H1 (cell line): ENCODE data around the gene DTWD2. TPM values are rescaled to one million over a fixed set of nuclear protein-coding genes. Genes with fewer than 3 reads are reported as not detected.
"Not testable (repeated sequence)": the region's sequence is repeated elsewhere in the genome, so short reads cannot be mapped to it uniquely, and the experiment has no call there.

Experiments used
- CTCF ChIA-PET: fragments of 300-600 bp; sonication (Branson Sonifier 250); formaldehyde crosslinking; loops from one replicate; lab custom pipeline; 2021; ENCODE audit not compliant: partially characterized antibody; lab: Charles Lee
- POLR2A ChIA-PET: fragments of 300-600 bp; sonication (Branson Sonifier 250); formaldehyde crosslinking; loops from one replicate; lab custom pipeline; 2021; ENCODE audit warnings: inconsistent platforms; ENCODE audit not compliant: partially characterized antibody; lab: Charles Lee
- DNase-seq, 2 experiments: peaks; one replicate each; pipeline versions ENCODE4 v3.0.0 to v3.0.0-alpha.2; 2010 to 2022; ENCODE audit warnings: low spot score in 2 of 2, low read depth in 1 of 2, mixed read lengths in 1 of 2
- FAIRE-seq: peaks from 2 replicates; lab custom pipeline; 2011; peaks lifted over from hg19 to GRCh38; lab: Jason Lieb, UNC
- H2AFZ ChIP-seq: 2 replicates; pipeline ENCODE4 v1.8.1; 2012; ENCODE audit warnings: low read length, inconsistent platforms
- H2AK5ac ChIP-seq: 2 replicates; pipeline ENCODE4 v1.6.1; 2013; ENCODE audit warnings: low read depth, low read length
- H2BK120ac ChIP-seq: replicated peaks from 2 replicates; pipeline ENCODE3; 2013; ENCODE audit warnings: low read depth, low read length, inconsistent platforms
- H2BK12ac ChIP-seq: 2 replicates; pipeline ENCODE4 v1.6.1; 2013; ENCODE audit warnings: low read depth, low read length
- H2BK15ac ChIP-seq: 2 replicates; pipeline ENCODE4 v1.6.1; 2013; ENCODE audit warnings: low read length
- H2BK20ac ChIP-seq: 2 replicates; pipeline ENCODE4 v1.6.1; 2013; ENCODE audit warnings: low read length
- H2BK5ac ChIP-seq: 2 replicates; pipeline ENCODE4 v1.6.1; 2013; ENCODE audit warnings: low read depth, low read length
- H3K14ac ChIP-seq: 2 replicates; pipeline ENCODE4 v1.6.1; 2013; ENCODE audit warnings: inconsistent platforms; ENCODE audit not compliant: insufficient read length
- H3K18ac ChIP-seq: 2 replicates; pipeline ENCODE4 v1.6.1; 2013; ENCODE audit warnings: low read length; ENCODE audit errors: extremely low read depth
- H3K23ac ChIP-seq: 2 replicates; pipeline ENCODE4 v1.6.1; 2013; ENCODE audit warnings: inconsistent platforms; ENCODE audit not compliant: insufficient read length
- H3K23me2 ChIP-seq: 2 replicates; pipeline ENCODE4 v1.6.1; 2013; ENCODE audit warnings: low read depth, low read length
- H3K27ac ChIP-seq: 2 replicates; pipeline ENCODE4 v1.6.1; 2011; ENCODE audit warnings: low read depth, low read length, inconsistent platforms
- H3K27me3 ChIP-seq, 4 experiments: replicated peaks in 1 of 4; 1 replicate in 1 of 4; 2 replicates in 3 of 4; pipeline versions ENCODE4 v1.6.1 to v1.8.1; 2011 to 2013; ENCODE audit warnings: low read length in 3 of 4, mild to moderate bottlenecking in 3 of 4, inconsistent platforms in 2 of 4, mixed read lengths in 2 of 4, moderate library complexity in 1 of 4; ENCODE audit not compliant: control insufficient read depth in 3 of 4, insufficient read depth in 3 of 4; ENCODE audit errors: extremely low read depth in 1 of 4
- H3K36me3 ChIP-seq, 4 experiments: 2 replicates each; pipeline versions ENCODE4 v1.6.1 to v1.8.1; 2011 to 2013; ENCODE audit warnings: mild to moderate bottlenecking in 4 of 4, low read length in 3 of 4, moderate library complexity in 2 of 4, control low read depth in 1 of 4, inconsistent platforms in 1 of 4; ENCODE audit not compliant: insufficient read depth in 4 of 4, control insufficient read depth in 2 of 4
- H3K4ac ChIP-seq: replicated peaks from 2 replicates; pipeline ENCODE3; 2013; ENCODE audit warnings: low read length, low read depth, mixed read lengths, inconsistent platforms; ENCODE audit not compliant: insufficient read length
- H3K4me1 ChIP-seq, 4 experiments: replicated peaks in 1 of 4; 1 replicate in 1 of 4; 2 replicates in 3 of 4; pipeline versions ENCODE4 v1.6.1 to v1.8.1; 2011 to 2013; ENCODE audit warnings: low read length in 3 of 4, inconsistent platforms in 2 of 4, mixed read lengths in 1 of 4; ENCODE audit not compliant: insufficient read depth in 4 of 4, control insufficient read depth in 3 of 4
- H3K4me2 ChIP-seq, 2 experiments: 2 replicates each; pipeline versions ENCODE4 v1.6.1 to v1.8.1; 2011 to 2013; ENCODE audit warnings: low read depth in 2 of 2, low read length in 2 of 2, control low read depth in 1 of 2, inconsistent platforms in 1 of 2, mild to moderate bottlenecking in 1 of 2; ENCODE audit not compliant: insufficient read depth in 1 of 2
- H3K4me3 ChIP-seq, 4 experiments: fragments of 200-600, 300-600 bp in 1 of 4; sonication (generic), shearing (Covaris generic), sonication (Bioruptor Twin) in 1 of 4; 2 replicates each; pipeline versions ENCODE4 v1.5.1 to v1.8.1; 2011 to 2016; ENCODE audit warnings: low read length in 4 of 4, low read depth in 3 of 4, control low read depth in 2 of 4, inconsistent platforms in 2 of 4, mild to moderate bottlenecking in 2 of 4, mixed read lengths in 1 of 4, moderate library complexity in 1 of 4; ENCODE audit not compliant: insufficient read depth in 2 of 4; ENCODE audit errors: extremely low read depth in 1 of 4
- H3K56ac ChIP-seq: replicated peaks from 2 replicates; pipeline ENCODE3; 2013; ENCODE audit warnings: low read depth, mild to moderate bottlenecking, mixed read lengths, low read length, inconsistent platforms; ENCODE audit not compliant: insufficient read length
- H3K79me1 ChIP-seq: 2 replicates; pipeline ENCODE4 v1.6.1; 2013; ENCODE audit warnings: low read depth, low read length, control low read depth
- H3K79me2 ChIP-seq, 2 experiments: 2 replicates each; pipeline versions ENCODE4 v1.6.1 to v1.8.1; 2012 to 2013; ENCODE audit warnings: low read length in 2 of 2, mild to moderate bottlenecking in 2 of 2, inconsistent platforms in 1 of 2; ENCODE audit not compliant: insufficient read depth in 2 of 2, control insufficient read depth in 1 of 2
- H3K9ac ChIP-seq, 4 experiments: replicated peaks in 1 of 4; 1 replicate in 1 of 4; 2 replicates in 3 of 4; pipeline versions ENCODE4 v1.6.1 to v1.8.1; 2011 to 2013; ENCODE audit warnings: low read depth in 3 of 4, low read length in 3 of 4, control low read depth in 2 of 4, mild to moderate bottlenecking in 2 of 4, moderate library complexity in 2 of 4, inconsistent platforms in 1 of 4; ENCODE audit errors: extremely low read depth in 1 of 4
- H3K9me3 ChIP-seq, 2 experiments: 2 replicates each; pipeline versions ENCODE4 v1.6.1 to v1.8.1; 2012 to 2013; ENCODE audit warnings: mild to moderate bottlenecking in 2 of 2, moderate library complexity in 2 of 2, control low read depth in 1 of 2, inconsistent platforms in 1 of 2, low read depth in 1 of 2, low read length in 1 of 2, mixed read lengths in 1 of 2; ENCODE audit not compliant: insufficient read depth in 2 of 2
- H4K20me1 ChIP-seq, 2 experiments: replicated peaks in 1 of 2; 2 replicates each; pipeline versions ENCODE3 to v1.8.1; 2011 to 2013; ENCODE audit warnings: inconsistent platforms in 2 of 2, low read length in 2 of 2, mild to moderate bottlenecking in 1 of 2; ENCODE audit not compliant: insufficient read depth in 2 of 2, control insufficient read depth in 1 of 2
- H4K5ac ChIP-seq: 2 replicates; pipeline ENCODE4 v1.6.1; 2013; ENCODE audit warnings: low read length, low read depth, mixed read lengths, inconsistent platforms; ENCODE audit not compliant: insufficient read length
- H4K8ac ChIP-seq: 2 replicates; pipeline ENCODE4 v1.8.0; 2013; ENCODE audit warnings: mild to moderate bottlenecking, moderate library complexity, low read length, inconsistent platforms; ENCODE audit not compliant: insufficient read depth; ENCODE audit errors: extremely low read depth
- H4K91ac ChIP-seq: replicated peaks from 2 replicates; pipeline ENCODE3; 2013; ENCODE audit warnings: low read length, mixed read lengths, inconsistent platforms; ENCODE audit not compliant: insufficient read length
- WGBS, 2 experiments: shearing (Covaris generic) in 1 of 2; methylation state at CpG; one replicate each; pipeline versions ENCODE4 v1.1.6 to v1.1.7; 2013 to 2015; ENCODE audit warnings: low lambda C conversion rate in 2 of 2, mixed read lengths in 2 of 2, inconsistent platforms in 1 of 2, low coverage in 1 of 2, missing lambda C conversion rate in 1 of 2; ENCODE audit not compliant: insufficient replicate concordance in 2 of 2, insufficient coverage in 1 of 2, insufficient read length in 1 of 2; ENCODE audit errors: extremely low coverage in 1 of 2, missing lambda C conversion rate in 1 of 2; 5-methylcytosine and 5-hydroxymethylcytosine counted together
- polyA plus RNA-seq, 7 experiments: library from polyadenylated mRNA; depleted of rRNA in 3 of 7; stranded (reverse) in 5 of 7; unstranded in 2 of 7; fragments of >200 nt in 5 of 7; fragments of 200-250 nt in 2 of 7; gene quantifications; 1 replicate in 5 of 7; 2 replicates in 1 of 7; 4 replicates in 1 of 7; pipeline versions ENCODE4 v1.2.1 to v1.2.3, GENCODE V29; 2011 to 2013; ENCODE audit warnings: missing spikeins in 2 of 7, mixed read lengths in 2 of 7
- total RNA-seq: library from RNA; stranded (reverse); fragmentation: NEBNext Ultra II Directional; extraction: Animal tissue kit (Norgen Biotek cat#: 25700); gene quantifications from 2 replicates; pipeline ENCODE4 v1.2.1, GENCODE V29; 2021

Gene DTWD2
- total and polyA plus RNA-seq, 2 of the 8 experiments (the other 6 are each of a cell fraction or from before 2014, with no cell fraction given), result 4.3 to 17.1 TPM

GRCh38 chr5:118964970-118965369 is 23.4 kb downstream of the DTWD2 start:
- H3K79me2 ChIP-seq, H3K4me1 ChIP-seq, CTCF ChIA-PET, H4K20me1 ChIP-seq, H2BK15ac ChIP-seq, H2BK5ac ChIP-seq, H3K4me2 ChIP-seq, H2AFZ ChIP-seq, H3K4me3 ChIP-seq, H3K36me3 ChIP-seq, H3K27me3 ChIP-seq, H3K27ac ChIP-seq, H3K18ac ChIP-seq, H2BK20ac ChIP-seq, H3K23ac ChIP-seq, H3K79me1 ChIP-seq, H2AK5ac ChIP-seq, POLR2A ChIA-PET, H2BK120ac ChIP-seq, H3K4ac ChIP-seq, H3K56ac ChIP-seq, H3K9ac ChIP-seq, H3K23me2 ChIP-seq, H2BK12ac ChIP-seq, H3K14ac ChIP-seq, DNase-seq, FAIRE-seq, H4K91ac ChIP-seq, H4K8ac ChIP-seq, H4K5ac ChIP-seq: not testable (repeated sequence)
- peaks cover 4 to 11% of the 10 kb centered on the region in 2 experiments; a peak in 1 of 4 replicates for H3K9me3 ChIP-seq
- 96% methylated on average over 14 of the region's 34 CpGs; no CpG with 5 or more reads in 1 of the 2 experiments for WGBS, 2 experiments

DNA sequence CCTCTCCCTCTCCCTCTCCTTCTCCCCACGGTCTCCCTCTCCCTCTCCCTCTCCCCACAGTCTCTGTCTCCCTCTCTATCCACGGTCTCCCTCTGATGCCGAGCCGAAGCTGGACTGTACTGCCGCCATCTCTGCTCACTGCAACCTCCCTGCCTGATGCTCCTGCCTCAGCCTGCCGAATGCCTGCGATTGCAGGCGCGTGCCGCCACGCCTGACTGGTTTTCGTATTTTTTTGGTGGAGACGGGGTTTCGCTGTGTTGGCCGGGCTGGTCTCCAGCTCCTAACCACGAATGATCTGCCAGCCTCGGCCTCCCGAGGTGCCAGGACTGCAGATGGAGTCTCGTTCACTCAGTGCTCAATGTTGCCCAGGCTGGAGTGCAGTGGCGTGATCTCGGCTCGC is 24.0 kb downstream of the DTWD2 start:
- H3K18ac ChIP-seq, H4K5ac ChIP-seq, CTCF ChIA-PET, H4K91ac ChIP-seq, H2BK15ac ChIP-seq, DNase-seq, H3K4me2 ChIP-seq, H2BK20ac ChIP-seq, H2BK12ac ChIP-seq, H3K23me2 ChIP-seq, H3K23ac ChIP-seq, FAIRE-seq, H3K56ac ChIP-seq, H3K79me1 ChIP-seq, H3K27me3 ChIP-seq, H2AFZ ChIP-seq, H2BK5ac ChIP-seq, H3K27ac ChIP-seq, H3K36me3 ChIP-seq, POLR2A ChIA-PET, H2AK5ac ChIP-seq, H4K8ac ChIP-seq, H3K79me2 ChIP-seq, H3K4me1 ChIP-seq, H4K20me1 ChIP-seq, H2BK120ac ChIP-seq, H3K4me3 ChIP-seq, H3K9ac ChIP-seq, H3K14ac ChIP-seq, H3K4ac ChIP-seq: not testable (repeated sequence)
- WGBS, 2 experiments, result 97% methylated on average over 17 of the region's 22 CpGs; no CpG with 5 or more reads in 1 of the 2 experiments
- H3K9me3 ChIP-seq, result peaks cover 4 to 11% of the 10 kb centered on the region in 2 experiments; a peak in 1 of 4 replicates
